BE2C (cell line): ENCODE data around the gene ATP6V0C.
A peak's percentile ranks its signal among the peaks of the same experiment; 100 is the strongest.
"Not testable (repeated sequence)": the region's sequence is repeated elsewhere in the genome, so short reads cannot be mapped to it uniquely, and the experiment has no call there.

Experiments used
- DNase-seq: peaks from one replicate; pipeline ENCODE4 v3.0.0-alpha.2; 2020
- H3K27me3 ChIP-seq: fragments of 250-450 bp; sonication (Bioruptor Pico); 2 replicates; pipeline ENCODE4 v1.5.1; 2020; ENCODE audit warnings: mild to moderate bottlenecking
- H3K36me3 ChIP-seq: fragments of 250-450 bp; sonication (Bioruptor Pico); 2 replicates; pipeline ENCODE4 v1.5.1; 2020; ENCODE audit warnings: mild to moderate bottlenecking
- H3K4me1 ChIP-seq: fragments of 250-450 bp; sonication (Bioruptor Pico); 2 replicates; pipeline ENCODE4 v1.5.1; 2020
- H3K4me3 ChIP-seq: 2 replicates; pipeline ENCODE4 v1.5.1; 2011; ENCODE audit warnings: low read depth, low read length
- H3K9me3 ChIP-seq: fragments of 250-450 bp; sonication (Bioruptor Pico); 2 replicates; pipeline ENCODE4 v1.5.1; 2020
- CTCF ChIP-seq: IDR thresholded peaks from 2 replicates; pipeline ENCODE4 v1.5.1; 2012; ENCODE audit warnings: mild to moderate bottlenecking, low read depth, low read length

The ATP6V0C gene

GRCh38 chr16:2477327-2477726, 36.4 kb upstream of the ATP6V0C start:
- Histone ChIP-seq H3K27me3 (no peaks in the 10 kb centered on the region), H3K4me1 (peaks cover 17% of the 10 kb centered on the region), H3K4me3 (no peak overlapping the region), H3K36me3 (peaks cover 8% of the 10 kb centered on the region; the same call in 1 of the 2 replicates), H3K9me3 (no peaks in the 10 kb centered on the region)
- TF ChIP-seq CTCF, result no peak
- DNase-seq, result no peak

GRCh38 chr16:2478279-2478678, 35.5 kb upstream of the ATP6V0C start:
- DNase-seq, result no peak
- Histone ChIP-seq H3K27me3 (no peaks in the 10 kb centered on the region), H3K9me3 (no peaks in the 10 kb centered on the region), H3K36me3 (peaks cover 8% of the 10 kb centered on the region; the same call in 1 of the 2 replicates), H3K4me3 (no peak overlapping the region), H3K4me1 (peaks cover 22% of the 10 kb centered on the region)
- no peak for TF ChIP-seq CTCF

GRCh38 chr16:2479996-2480395, 33.8 kb upstream of the ATP6V0C start:
- not testable (repeated sequence) for H3K36me3 ChIP-seq

GRCh38 chr16:2480948-2481347, 32.8 kb upstream of the ATP6V0C start:
- no peaks in the 10 kb centered on the region for H3K27me3 ChIP-seq
- DNase-seq, result no peak
- no peak overlapping the region for H3K4me3 ChIP-seq
- H3K4me1 ChIP-seq, result peaks cover 26% of the 10 kb centered on the region
- no peaks in the 10 kb centered on the region for H3K9me3 ChIP-seq
- peaks cover 8% of the 10 kb centered on the region for H3K36me3 ChIP-seq
- TF ChIP-seq CTCF, result no peak

More at GRCh38 chr16:2479996-2480395, 33.8 kb upstream of the ATP6V0C start:
- not testable (repeated sequence) for DNase-seq, H3K27me3 ChIP-seq, H3K9me3 ChIP-seq, H3K4me3 ChIP-seq
- H3K4me1 ChIP-seq, result peaks cover 26% of the 10 kb centered on the region

- H3K4me1 ChIP-seq, result peaks cover 23% of the 10 kb centered on the region
- TF ChIP-seq CTCF, result no peak
- no peak for DNase-seq
These were observed 32.1 kb upstream of the ATP6V0C start for GRCh38 chr16:2481676-2482075.

GRCh38 chr16:2482249-2482648, 31.5 kb upstream of the ATP6V0C start:
- H3K9me3 ChIP-seq, result no peaks in the 10 kb centered on the region
- H3K36me3 ChIP-seq, result peaks cover 8% of the 10 kb centered on the region
- no peak for TF ChIP-seq CTCF

More at GRCh38 chr16:2481676-2482075, 32.1 kb upstream of the ATP6V0C start:
- Histone ChIP-seq H3K9me3 (no peaks in the 10 kb centered on the region), H3K4me3 (no peak overlapping the region), H3K27me3 (no peaks in the 10 kb centered on the region), H3K36me3 (peaks cover 8% of the 10 kb centered on the region)

More at GRCh38 chr16:2482249-2482648, 31.5 kb upstream of the ATP6V0C start:
- Histone ChIP-seq H3K4me1 (peaks cover 28% of the 10 kb centered on the region), H3K4me3 (peak overlapping the region; percentile 39), H3K27me3 (no peaks in the 10 kb centered on the region)
- DNase-seq, result no peak
